Activated CD8-positive, alpha-beta memory T cell treated with anti-CD3 and anti-CD28 coated beads for 24 hours (primary cell): ENCODE measurements around the gene GTF3C4.
A peak's percentile ranks its signal among the peaks of the same experiment; 100 is the strongest.

Experiments used
- DNase-seq: peaks from one replicate; pipeline ENCODE4 v3.0.0-alpha.2; 2020

Gene GTF3C4

GRCh38 chr9:132648283-132648682 is 22.0 kb upstream of the GTF3C4 start:
- no peak for DNase-seq

GRCh38 chr9:132648685-132649084 is 21.6 kb upstream of the GTF3C4 start:
- no peak for DNase-seq

- DNase-seq, result no peak
These were observed 19.0 kb upstream of the GTF3C4 start for GRCh38 chr9:132651259-132651658.

- DNase-seq, result no peak
These were observed 14.0 kb upstream of the GTF3C4 start for GRCh38 chr9:132656299-132656698.

- DNase-seq, result no peak
These were observed 7.9 kb upstream of the GTF3C4 start for GRCh38 chr9:132662152-132662945.

GRCh38 chr9:132663117-132663516 is 7.1 kb upstream of the GTF3C4 start:
- no peak for DNase-seq

- DNase-seq, result no peak
These were observed 6.4 kb upstream of the GTF3C4 start for GRCh38 chr9:132663851-132664250.

- no peak for DNase-seq
These were observed 956 bp upstream of the GTF3C4 start for GRCh38 chr9:132669319-132669697.

- peak; percentile 96 for DNase-seq
These were observed 387 bp upstream of the GTF3C4 start, which contains the start of gene DDX31 for GRCh38 chr9:132669698-132670456. DDX31 (minus strand) TSS chr9:132669983; CDS start chr9:132669934, 49 bp downstream.

GRCh38 chr9:132671620-132672412 is 1.6 kb downstream of the GTF3C4 start:
- no peak for DNase-seq

GRCh38 chr9:132672413-132672690 is 2.1 kb downstream of the GTF3C4 start:
- DNase-seq, result no peak

GRCh38 chr9:132673355-132673754 is 3.1 kb downstream of the GTF3C4 start:
- no peak for DNase-seq

GRCh38 chr9:132674485-132674884 is 4.2 kb downstream of the GTF3C4 start:
- no peak for DNase-seq

- DNase-seq, result no peak
These were observed 7.7 kb downstream of the GTF3C4 start for GRCh38 chr9:132677976-132678375.

GRCh38 chr9:132679946-132680625 is 9.8 kb downstream of the GTF3C4 start:
- no peak for DNase-seq

GRCh38 chr9:132681561-132681960 is 11.3 kb downstream of the GTF3C4 start:
- DNase-seq, result no peak

GRCh38 chr9:132683873-132684272 is 13.6 kb downstream of the GTF3C4 start:
- no peak for DNase-seq

GRCh38 chr9:132690696-132691095 is 20.4 kb downstream of the GTF3C4 start:
- no peak for DNase-seq

GRCh38 chr9:132694144-132694543 is 23.9 kb downstream of the GTF3C4 start:
- DNase-seq, result no peak

- DNase-seq, result no peak
These were observed 27.0 kb downstream of the GTF3C4 start for GRCh38 chr9:132697230-132697629.

- no peak for DNase-seq
These were observed 28.7 kb downstream of the GTF3C4 start for GRCh38 chr9:132698989-132699388.

- no peak for DNase-seq
These were observed 29.7 kb downstream of the GTF3C4 start for GRCh38 chr9:132699956-132700355.

GRCh38 chr9:132702254-132702653 is 32.0 kb downstream of the GTF3C4 start:
- no peak for DNase-seq
